K562 (cell line): Measurements from ENCODE around the gene POU1F1. TPM values are rescaled to one million over a fixed set of nuclear protein-coding genes. Genes with fewer than 3 reads are reported as not detected.

Source experiments
- CBFA2T2 ChIP-seq: fragments of 450-650 bp; conservative IDR thresholded peaks from 2 replicates; pipeline ENCODE4 v1.6.1; 2017; ENCODE audit warnings: mild to moderate bottlenecking
- MAFG ChIP-seq: fragments of 450-650 bp; conservative IDR thresholded peaks from 2 replicates; pipeline ENCODE4 v1.6.1; 2016; ENCODE audit warnings: missing genetic modification characterization, missing compliant biosample characterization
- NCOA2 ChIP-seq, 2 experiments: fragments of 450-650 bp; IDR thresholded peaks; 2 replicates each; pipeline ENCODE4 v1.6.1; 2018; ENCODE audit warnings: mild to moderate bottlenecking in 2 of 2, moderate library complexity in 1 of 2; ENCODE audit not compliant: partially characterized antibody in 2 of 2
- RBM22 ChIP-seq: fragments of 200-400 bp; formaldehyde crosslinking; IDR thresholded peaks from 2 replicates; pipeline ENCODE4 v1.6.1; 2018; ENCODE audit warnings: low read length, low read depth; ENCODE audit not compliant: poor library complexity, severe bottlenecking
- RCOR1 ChIP-seq, 2 experiments: IDR thresholded peaks; 2 replicates each; pipeline ENCODE4 v1.6.1; 2012; ENCODE audit warnings: low read depth in 2 of 2, low read length in 2 of 2, borderline replicate concordance in 1 of 2, improper control_type of control experiment in 1 of 2
- SAFB ChIP-seq: fragments of 200-400 bp; formaldehyde crosslinking; IDR thresholded peaks from 2 replicates; pipeline ENCODE4 v1.6.1; 2017; ENCODE audit warnings: low read depth, low read length, borderline replicate concordance
- ZKSCAN3 ChIP-seq: fragments of 250-450 bp; sonication (Bioruptor Pico); IDR thresholded peaks from 2 replicates; pipeline ENCODE4 v1.4.0; 2020
- ZNF324 ChIP-seq: fragments of 250-450 bp; sonication (Bioruptor Pico); IDR thresholded peaks from 2 replicates; pipeline ENCODE4 v1.4.0; 2020; ENCODE audit warnings: mild to moderate bottlenecking
- ZNF785 ChIP-seq: fragments of 250-450 bp; sonication (Bioruptor Pico); IDR thresholded peaks from 2 replicates; pipeline ENCODE4 v1.4.0; 2020; ENCODE audit warnings: mild to moderate bottlenecking
- polyA plus RNA-seq, 8 experiments: library from polyadenylated mRNA; depleted of rRNA in 4 of 8; stranded (reverse) in 5 of 8; unstranded in 3 of 8; fragments of >200 nt; fragmentation: Nextera tagmentation in 2 of 8; fragmentation: Illumina TruSeq in 1 of 8; extraction: Ambion mirVana in 2 of 8; extraction: Trizol in 1 of 8; gene quantifications; 2 replicates each; pipeline versions ENCODE4 v1.2.1 to v1.2.3, GENCODE V29; 2011 to 2014; ENCODE audit warnings: inconsistent platforms in 1 of 8, missing spikeins in 1 of 8
- total RNA-seq, 7 experiments: library from RNA; depleted of rRNA in 6 of 7; stranded (reverse); fragments of >200 nt in 6 of 7; fragmentation: Illumina TruSeq in 2 of 7; extraction: Trizol in 2 of 7; gene quantifications; 2 replicates each; pipeline versions ENCODE4 v1.2.1 to v1.2.3, GENCODE V29; 2011 to 2021; ENCODE audit warnings: low replicate concordance in 1 of 7
- TF ChIP-seq, protein P1 (sequence below): fragments of 200-600 bp; sonication (generic); IDR thresholded peaks from one replicate; pipeline ENCODE4 v1.6.1; 2012; ENCODE audit warnings: mild to moderate bottlenecking, low read depth, low read length, inconsistent platforms
- TF ChIP-seq, protein P2 (sequence below): sonication (generic); formaldehyde crosslinking; IDR thresholded peaks from 2 replicates; pipeline ENCODE4 v1.8.1; 2023; ENCODE audit warnings: mild to moderate bottlenecking, missing genetic modification reagents

POU1F1 gene
- total and polyA plus RNA-seq, 9 of the 15 experiments (the other 6 are each of a cell fraction or from before 2014, with no cell fraction given), result not detected

DNA sequence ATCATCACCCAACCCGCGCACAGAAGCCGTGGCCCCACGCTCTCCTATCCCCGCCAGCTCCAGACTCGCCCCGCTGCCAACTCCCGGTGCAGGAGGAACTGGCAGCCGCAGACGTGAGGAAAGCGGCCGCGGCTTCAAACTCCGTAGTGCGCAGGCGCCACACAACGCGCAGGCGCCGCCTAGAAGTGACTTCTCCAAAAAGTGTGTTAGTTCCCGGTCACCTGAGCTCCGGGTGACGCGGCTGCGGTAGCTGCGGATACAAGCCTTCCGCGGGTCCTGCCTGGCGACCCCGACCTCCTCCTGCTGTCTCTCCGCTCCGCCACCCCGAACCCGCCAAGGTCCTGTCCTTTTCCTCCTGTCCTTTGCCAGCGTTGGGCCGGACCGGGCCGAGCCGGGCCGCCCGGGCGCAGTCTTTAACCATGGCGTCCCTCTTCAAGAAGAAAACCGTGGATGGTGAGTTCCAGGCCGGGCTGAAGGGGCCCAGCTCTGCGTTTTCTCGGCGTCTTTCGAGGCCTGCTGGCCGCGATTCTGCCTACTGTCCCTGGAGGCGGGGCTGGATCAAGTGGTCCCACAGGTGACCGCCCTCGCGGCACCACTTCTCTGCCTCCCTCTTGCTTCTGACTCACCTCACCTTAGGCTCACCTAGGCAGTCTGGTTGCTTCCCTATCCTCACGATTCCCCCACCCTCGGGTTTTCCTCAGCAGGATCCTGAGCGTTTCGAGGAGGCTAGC is 49.1 kb downstream of the POU1F1 start, which contains the start of gene CHMP2B (continued):
- TF ChIP-seq, protein P1, sequence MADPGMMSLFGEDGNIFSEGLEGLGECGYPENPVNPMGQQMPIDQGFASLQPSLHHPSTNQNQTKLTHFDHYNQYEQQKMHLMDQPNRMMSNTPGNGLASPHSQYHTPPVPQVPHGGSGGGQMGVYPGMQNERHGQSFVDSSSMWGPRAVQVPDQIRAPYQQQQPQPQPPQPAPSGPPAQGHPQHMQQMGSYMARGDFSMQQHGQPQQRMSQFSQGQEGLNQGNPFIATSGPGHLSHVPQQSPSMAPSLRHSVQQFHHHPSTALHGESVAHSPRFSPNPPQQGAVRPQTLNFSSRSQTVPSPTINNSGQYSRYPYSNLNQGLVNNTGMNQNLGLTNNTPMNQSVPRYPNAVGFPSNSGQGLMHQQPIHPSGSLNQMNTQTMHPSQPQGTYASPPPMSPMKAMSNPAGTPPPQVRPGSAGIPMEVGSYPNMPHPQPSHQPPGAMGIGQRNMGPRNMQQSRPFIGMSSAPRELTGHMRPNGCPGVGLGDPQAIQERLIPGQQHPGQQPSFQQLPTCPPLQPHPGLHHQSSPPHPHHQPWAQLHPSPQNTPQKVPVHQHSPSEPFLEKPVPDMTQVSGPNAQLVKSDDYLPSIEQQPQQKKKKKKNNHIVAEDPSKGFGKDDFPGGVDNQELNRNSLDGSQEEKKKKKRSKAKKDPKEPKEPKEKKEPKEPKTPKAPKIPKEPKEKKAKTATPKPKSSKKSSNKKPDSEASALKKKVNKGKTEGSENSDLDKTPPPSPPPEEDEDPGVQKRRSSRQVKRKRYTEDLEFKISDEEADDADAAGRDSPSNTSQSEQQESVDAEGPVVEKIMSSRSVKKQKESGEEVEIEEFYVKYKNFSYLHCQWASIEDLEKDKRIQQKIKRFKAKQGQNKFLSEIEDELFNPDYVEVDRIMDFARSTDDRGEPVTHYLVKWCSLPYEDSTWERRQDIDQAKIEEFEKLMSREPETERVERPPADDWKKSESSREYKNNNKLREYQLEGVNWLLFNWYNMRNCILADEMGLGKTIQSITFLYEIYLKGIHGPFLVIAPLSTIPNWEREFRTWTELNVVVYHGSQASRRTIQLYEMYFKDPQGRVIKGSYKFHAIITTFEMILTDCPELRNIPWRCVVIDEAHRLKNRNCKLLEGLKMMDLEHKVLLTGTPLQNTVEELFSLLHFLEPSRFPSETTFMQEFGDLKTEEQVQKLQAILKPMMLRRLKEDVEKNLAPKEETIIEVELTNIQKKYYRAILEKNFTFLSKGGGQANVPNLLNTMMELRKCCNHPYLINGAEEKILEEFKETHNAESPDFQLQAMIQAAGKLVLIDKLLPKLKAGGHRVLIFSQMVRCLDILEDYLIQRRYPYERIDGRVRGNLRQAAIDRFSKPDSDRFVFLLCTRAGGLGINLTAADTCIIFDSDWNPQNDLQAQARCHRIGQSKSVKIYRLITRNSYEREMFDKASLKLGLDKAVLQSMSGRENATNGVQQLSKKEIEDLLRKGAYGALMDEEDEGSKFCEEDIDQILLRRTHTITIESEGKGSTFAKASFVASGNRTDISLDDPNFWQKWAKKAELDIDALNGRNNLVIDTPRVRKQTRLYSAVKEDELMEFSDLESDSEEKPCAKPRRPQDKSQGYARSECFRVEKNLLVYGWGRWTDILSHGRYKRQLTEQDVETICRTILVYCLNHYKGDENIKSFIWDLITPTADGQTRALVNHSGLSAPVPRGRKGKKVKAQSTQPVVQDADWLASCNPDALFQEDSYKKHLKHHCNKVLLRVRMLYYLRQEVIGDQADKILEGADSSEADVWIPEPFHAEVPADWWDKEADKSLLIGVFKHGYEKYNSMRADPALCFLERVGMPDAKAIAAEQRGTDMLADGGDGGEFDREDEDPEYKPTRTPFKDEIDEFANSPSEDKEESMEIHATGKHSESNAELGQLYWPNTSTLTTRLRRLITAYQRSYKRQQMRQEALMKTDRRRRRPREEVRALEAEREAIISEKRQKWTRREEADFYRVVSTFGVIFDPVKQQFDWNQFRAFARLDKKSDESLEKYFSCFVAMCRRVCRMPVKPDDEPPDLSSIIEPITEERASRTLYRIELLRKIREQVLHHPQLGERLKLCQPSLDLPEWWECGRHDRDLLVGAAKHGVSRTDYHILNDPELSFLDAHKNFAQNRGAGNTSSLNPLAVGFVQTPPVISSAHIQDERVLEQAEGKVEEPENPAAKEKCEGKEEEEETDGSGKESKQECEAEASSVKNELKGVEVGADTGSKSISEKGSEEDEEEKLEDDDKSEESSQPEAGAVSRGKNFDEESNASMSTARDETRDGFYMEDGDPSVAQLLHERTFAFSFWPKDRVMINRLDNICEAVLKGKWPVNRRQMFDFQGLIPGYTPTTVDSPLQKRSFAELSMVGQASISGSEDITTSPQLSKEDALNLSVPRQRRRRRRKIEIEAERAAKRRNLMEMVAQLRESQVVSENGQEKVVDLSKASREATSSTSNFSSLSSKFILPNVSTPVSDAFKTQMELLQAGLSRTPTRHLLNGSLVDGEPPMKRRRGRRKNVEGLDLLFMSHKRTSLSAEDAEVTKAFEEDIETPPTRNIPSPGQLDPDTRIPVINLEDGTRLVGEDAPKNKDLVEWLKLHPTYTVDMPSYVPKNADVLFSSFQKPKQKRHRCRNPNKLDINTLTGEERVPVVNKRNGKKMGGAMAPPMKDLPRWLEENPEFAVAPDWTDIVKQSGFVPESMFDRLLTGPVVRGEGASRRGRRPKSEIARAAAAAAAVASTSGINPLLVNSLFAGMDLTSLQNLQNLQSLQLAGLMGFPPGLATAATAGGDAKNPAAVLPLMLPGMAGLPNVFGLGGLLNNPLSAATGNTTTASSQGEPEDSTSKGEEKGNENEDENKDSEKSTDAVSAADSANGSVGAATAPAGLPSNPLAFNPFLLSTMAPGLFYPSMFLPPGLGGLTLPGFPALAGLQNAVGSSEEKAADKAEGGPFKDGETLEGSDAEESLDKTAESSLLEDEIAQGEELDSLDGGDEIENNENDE, result no peak
- no peak for TF ChIP-seq RBM22
- TF ChIP-seq, protein P2, sequence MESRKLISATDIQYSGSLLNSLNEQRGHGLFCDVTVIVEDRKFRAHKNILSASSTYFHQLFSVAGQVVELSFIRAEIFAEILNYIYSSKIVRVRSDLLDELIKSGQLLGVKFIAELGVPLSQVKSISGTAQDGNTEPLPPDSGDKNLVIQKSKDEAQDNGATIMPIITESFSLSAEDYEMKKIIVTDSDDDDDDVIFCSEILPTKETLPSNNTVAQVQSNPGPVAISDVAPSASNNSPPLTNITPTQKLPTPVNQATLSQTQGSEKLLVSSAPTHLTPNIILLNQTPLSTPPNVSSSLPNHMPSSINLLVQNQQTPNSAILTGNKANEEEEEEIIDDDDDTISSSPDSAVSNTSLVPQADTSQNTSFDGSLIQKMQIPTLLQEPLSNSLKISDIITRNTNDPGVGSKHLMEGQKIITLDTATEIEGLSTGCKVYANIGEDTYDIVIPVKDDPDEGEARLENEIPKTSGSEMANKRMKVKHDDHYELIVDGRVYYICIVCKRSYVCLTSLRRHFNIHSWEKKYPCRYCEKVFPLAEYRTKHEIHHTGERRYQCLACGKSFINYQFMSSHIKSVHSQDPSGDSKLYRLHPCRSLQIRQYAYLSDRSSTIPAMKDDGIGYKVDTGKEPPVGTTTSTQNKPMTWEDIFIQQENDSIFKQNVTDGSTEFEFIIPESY (CRISPR knock-in tag), result no peak
- no peak for TF ChIP-seq ZKSCAN3 (CRISPR knock-in tag)
- no peak for TF ChIP-seq ZNF324 (CRISPR knock-in tag)
- TF ChIP-seq CBFA2T2, result no peak
- no peak for TF ChIP-seq ZNF785 (CRISPR knock-in tag)
- no peak for TF ChIP-seq SAFB
- TF ChIP-seq MAFG (tag), result no peak
- TF ChIP-seq NCOA2 (IDR thresholded peaks at IDR 0.05; ENCODE audit: partially characterized antibody in 2 of 2), result no peak
- no peak for TF ChIP-seq RCOR1 (IDR thresholded peaks at IDR 0.05; ENCODE audit: borderline replicate concordance in 1 of 2, low read depth in 2 of 2, low read length in 2 of 2)
